A172 (cell line): ENCODE measurements around the gene STARD8. TPM values are rescaled to one million over a fixed set of nuclear protein-coding genes. Genes with fewer than 3 reads are reported as not detected.

ENCODE experiments used
- DNase-seq: peaks from one replicate; pipeline ENCODE4 v3.0.0-alpha.2; 2015; ENCODE audit warnings: low spot score
- total RNA-seq: library from RNA; depleted of rRNA; stranded (reverse); fragments of >200 nt; shearing (Covaris generic); gene quantifications from 2 replicates; pipeline ENCODE4 v1.2.3, GENCODE V29; 2014; rRNA removed

STARD8 gene
- total RNA-seq, 1 experiment from 2014 or later: 4.9 TPM

DNA sequence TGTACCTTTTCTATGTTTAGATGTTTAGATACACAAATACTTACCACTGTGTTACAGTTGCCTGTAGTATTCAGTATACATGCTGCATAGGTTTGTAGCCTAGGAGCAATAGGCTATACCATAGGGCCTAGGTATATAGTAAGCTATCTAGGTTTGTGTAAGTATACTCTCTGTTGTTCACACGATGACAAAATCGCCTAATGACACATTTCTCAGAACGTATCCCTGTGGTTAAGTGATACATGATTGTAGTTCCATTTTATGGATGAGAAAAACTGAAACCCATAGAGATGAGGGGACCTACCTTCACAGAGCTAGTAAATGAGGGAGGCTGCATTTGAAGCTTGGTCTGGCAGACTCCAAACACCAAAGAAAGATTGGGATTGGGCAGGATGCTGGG is 102.0 kb downstream of the STARD8 start:
- no peak for DNase-seq

GRCh38 chrX:68750316-68750715 is 102.8 kb downstream of the STARD8 start:
- no peak for DNase-seq

DNA sequence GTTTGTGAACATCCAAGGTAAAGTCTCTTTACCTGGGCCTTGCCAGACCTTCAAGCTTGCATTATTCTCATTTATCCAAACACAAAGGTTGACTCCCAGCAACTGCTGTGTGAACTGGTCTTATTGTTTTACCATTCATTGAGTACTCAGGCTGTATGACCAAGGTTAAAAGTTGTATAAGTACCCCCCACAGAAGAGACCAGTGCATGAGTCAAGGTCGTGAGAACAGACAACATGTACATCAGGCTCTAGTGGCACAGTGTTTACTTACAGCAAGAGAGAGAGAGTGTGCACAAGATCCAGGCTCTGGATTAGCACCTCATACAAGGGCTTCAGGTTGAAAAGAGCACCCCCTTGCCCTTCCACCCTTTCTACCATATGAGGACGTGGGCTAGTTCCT is 103.9 kb downstream of the STARD8 start:
- DNase-seq: no peak

DNA sequence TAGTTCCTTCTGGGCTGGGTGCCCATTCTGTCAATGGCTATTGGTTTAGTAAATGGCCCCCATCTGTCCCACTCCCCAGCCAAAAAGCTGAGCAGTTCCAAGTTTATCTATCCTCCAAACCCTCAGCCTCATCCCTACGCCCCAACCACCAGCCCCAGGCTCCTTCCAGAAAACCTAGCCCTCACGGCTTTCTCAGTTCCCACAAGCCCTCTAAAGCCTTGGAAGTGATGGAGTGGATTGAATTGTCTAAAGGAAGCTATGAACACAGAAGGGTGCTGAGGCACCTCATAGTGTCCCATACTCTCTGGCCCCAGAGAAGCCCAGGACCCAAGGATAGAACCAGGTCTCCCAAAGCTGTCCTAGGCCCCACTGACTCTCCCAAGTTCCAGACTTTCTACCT is 105.8 kb downstream of the STARD8 start:
- no peak for DNase-seq

- no peak for DNase-seq
Measured at GRCh38 chrX:68754406-68754805, 106.9 kb downstream of the STARD8 start.

GRCh38 chrX:68755616-68756125 is 108.2 kb downstream of the STARD8 start:
- DNase-seq: no peak

- DNase-seq: no peak
Measured at GRCh38 chrX:68757331-68757730, 109.9 kb downstream of the STARD8 start.

DNA sequence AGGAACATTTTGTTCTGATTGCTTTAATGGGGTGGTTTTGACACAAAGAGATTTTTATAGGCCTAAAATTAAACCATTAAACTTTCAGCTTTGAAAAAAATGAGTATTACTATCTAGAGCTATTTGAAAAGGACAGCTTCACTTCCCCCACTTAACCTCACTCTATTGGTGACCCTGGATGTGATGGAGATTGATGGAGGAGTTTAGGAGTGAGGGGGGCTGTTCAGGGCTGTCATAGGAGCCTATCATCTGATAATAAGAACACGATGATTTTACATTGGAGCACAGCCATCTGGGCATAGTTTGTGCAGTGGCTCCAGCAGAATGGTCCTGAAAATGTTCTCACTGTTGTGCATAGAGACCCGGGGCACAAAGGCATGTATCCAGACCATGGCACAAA is 110.3 kb downstream of the STARD8 start:
- no peak for DNase-seq

DNA sequence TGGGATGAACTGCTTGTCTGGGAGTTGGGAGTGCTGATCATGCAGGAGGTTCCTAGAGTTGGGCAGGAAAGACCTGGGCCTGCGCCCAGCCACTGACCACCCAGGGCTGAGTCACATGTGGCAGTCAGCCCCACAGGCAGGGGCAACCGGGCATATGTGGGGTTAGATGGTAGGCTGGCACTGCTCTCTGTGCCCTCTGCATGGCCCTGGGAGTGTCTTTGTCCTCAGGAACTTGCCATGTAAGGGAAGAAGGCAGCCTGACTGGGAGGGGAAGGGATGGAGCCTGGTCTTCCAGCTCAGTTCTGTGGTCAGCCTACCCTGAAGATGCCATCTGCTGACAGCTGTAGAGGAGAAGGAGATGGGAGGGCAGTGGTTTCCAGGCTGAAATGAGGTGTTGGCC is 111.2 kb downstream of the STARD8 start:
- DNase-seq: no peak

- no peak for DNase-seq
Measured at GRCh38 chrX:68761086-68761485, 113.6 kb downstream of the STARD8 start.

GRCh38 chrX:68762766-68763165 is 115.3 kb downstream of the STARD8 start:
- no peak for DNase-seq

GRCh38 chrX:68763481-68763880 is 116.0 kb downstream of the STARD8 start:
- no peak for DNase-seq

Other genes starting within 250 kb of the STARD8 start
- gene OPHN1, start 214.2 kb upstream of the STARD8 start, total RNA-seq: 2.7 and 4.0 TPM in 2 replicates
- 30.9 and 34.5 TPM in 2 replicates for gene YIPF6, start 148.6 kb upstream of the STARD8 start, total RNA-seq
- gene EFNB1, start 181.4 kb downstream of the STARD8 start, total RNA-seq: 6.7 and 8.3 TPM in 2 replicates